GM18499 (cell line): ENCODE results near the gene LY86.
A peak's percentile ranks its signal among the peaks of the same experiment; 100 is the strongest.
"Not testable (repeated sequence)": the region's sequence is repeated elsewhere in the genome, so short reads cannot be mapped to it uniquely, and the experiment has no call there.

Experiments
- ATAC-seq: cut with Tn5 transposase; IDR thresholded peaks from one replicate; pipeline ENCODE4 v1.9.1; 2021; ENCODE audit warnings: moderate number of reproducible peaks; ENCODE audit not compliant: insufficient read depth, unreplicated experiment

The LY86 gene

DNA sequence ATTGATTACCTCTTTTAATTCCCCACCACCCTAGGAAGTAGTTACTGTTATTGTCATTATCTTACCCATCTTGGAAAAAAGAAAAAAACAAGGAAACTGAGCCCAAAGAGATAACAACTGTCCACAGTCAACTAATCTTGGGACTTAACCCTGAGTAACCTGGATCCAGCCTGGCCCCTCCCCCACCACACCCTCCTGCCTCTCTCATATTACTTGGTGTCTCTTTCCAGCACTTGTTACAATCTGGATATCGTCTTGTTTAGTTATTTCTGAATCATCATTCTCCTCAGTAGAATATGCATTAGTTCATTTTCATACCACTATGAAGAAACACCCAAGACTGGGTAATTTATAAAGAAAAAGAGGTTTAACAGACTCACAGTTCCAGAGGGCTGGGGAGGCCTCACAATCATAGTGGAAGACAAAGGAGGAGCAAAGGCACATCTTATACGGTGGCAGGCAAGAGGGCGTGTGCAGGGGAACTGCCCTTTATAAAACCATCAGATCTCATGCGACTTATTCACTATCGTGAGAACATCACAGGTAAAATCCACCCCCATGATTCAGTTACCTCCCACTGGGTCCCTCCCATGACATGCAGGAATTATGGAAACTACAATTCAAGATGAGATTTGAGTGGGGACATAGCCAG, 60.3 kb downstream of the LY86 start:
- ATAC-seq = no peak

DNA sequence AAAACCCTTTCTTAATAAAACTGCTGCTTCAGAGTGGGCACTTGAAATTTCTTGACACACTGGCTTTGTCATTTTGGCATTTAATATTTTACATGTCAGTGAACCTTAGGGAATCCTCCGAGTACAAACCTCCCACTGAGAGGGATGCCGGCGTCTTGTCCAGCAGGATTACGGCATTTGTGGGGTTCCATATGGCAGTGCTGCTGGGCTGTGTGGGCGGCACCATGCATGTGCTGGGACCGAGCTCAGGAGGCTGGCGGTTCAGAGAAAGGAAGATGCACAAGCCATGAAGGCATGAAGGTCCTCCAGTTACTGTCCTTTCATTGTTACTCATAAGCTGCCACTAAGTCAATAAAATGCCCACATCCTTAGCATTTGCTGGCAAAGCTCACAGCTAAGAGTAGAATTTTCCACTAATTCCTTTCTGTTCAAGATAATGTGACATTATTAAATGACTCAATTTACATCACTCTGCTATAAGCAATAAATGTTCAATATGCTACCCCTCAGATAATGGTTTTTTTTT, 61.4 kb downstream of the LY86 start:
- no peak for ATAC-seq

DNA sequence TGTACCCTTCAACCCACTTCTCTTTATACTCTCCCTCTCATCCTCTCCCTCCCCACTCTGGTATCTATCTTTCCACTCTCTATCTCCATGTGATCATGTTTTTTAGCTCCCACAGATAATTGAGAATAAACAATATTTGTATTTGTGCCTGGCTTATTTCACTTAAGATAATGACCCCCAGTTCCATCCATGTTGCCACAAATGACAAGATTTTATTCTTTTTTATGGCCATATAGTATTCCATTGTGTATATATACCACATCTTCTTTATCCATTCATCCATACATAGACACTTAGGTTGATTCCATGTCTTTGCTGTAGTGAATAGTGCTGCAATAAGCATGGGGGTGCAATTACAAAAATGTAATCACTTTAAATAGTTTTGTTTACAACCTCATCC, 62.3 kb downstream of the LY86 start:
- ATAC-seq = no peak

DNA sequence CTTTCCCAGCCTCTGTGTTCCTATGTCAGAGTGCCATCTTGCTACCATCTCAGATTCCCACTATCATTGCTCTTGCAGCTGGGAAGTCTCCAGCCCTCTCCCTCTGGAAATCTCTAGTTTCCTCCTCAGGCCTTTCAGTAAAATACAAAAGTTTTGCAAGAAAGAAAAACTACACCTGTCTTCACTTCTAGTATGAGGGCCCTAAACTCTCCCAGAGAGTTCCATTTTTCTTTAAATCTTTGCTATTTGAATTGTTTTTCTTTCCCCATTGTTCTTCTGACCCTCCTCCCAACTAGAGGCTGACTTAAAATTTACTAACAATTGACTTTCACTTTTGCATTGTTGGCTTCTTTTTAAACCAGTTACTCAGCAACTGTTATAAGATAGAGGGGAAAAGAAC, 62.8 kb downstream of the LY86 start:
- ATAC-seq = no peak

DNA sequence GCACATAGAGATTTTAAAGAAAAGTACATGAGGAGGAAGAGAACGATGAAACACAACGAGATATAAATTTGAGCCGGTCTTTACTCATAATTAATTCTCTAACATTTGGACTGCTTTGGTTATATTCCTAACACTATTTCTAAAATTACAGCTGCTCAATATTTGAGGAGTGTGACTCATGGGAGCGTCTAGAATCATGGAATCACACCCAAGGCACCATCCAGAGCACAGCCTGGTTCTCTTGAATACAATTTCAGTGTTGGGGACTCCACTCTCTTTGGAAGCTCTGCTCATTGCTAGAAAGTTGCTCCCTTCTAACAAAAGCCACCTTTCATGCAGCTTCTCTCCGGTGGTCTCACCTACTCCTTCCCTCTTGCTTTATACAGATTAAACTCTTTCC, 64.4 kb downstream of the LY86 start:
- ATAC-seq = no peak

DNA sequence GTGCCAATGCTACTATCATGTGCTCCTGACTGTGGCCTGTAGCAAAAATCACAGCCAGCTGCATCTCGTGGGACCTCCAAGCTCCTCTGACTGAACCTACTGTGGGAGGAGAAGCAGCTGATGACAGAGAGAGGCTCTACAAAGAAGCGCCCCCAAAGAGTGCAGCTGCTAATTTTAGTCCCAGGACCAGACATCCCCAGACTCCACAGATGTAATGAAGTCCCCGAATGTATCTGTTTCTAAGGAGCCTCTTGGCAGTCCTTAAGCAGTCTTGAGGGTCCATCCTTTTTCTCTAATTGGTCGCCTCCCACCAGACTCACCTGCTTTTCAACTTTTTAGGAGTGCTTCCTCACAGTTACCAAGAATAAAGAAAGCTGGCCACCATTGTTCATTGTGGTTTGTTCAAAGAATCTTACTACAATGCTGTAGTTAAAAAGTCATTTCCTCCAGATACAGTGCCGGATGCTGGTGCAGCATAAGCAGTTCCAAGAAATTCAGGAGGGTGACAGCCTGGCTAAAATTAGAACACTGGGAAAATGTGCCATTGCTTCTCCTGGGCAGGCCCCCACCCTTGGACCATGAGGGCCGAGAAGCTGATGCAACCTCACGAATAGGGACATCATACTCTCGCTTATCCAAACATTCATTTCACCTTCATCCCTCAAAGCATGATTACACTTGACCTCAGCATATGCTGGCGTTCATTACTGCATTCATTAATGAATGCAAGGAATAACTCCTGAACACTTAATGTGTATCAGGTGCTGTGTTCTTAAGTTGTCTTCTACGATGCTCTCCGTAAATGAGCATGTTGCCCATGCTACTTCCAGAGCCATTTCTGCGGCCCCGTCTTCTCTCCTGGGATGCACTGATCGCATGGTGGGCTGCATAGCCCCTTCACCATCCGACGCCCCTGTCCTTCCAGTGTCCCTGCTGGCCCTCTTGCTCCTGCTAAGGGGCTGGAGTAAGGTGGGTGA, 66.4 kb downstream of the LY86 start:
- ATAC-seq = no peak

DNA sequence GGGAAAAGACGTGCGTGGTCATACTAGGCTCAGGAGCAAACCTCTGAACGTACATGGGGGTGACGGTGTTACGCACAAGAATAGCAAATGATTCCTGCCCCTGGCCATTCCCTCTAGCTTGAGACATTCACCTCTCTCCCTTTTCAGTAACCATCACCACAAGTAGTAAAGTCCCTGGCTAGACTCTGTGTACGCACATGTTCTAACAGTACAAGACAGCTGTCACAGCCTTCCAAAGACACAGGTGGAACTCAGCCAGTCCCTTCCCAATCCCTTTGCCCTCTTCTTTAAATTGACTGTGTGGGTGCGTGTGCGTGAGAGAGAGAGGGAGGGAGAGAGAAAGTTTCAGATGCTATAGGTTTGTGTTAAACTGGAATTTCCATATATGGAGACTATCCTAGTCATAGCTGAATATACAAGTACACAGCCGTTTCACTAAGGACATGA, 67.3 kb downstream of the LY86 start:
- ATAC-seq = no peak

DNA sequence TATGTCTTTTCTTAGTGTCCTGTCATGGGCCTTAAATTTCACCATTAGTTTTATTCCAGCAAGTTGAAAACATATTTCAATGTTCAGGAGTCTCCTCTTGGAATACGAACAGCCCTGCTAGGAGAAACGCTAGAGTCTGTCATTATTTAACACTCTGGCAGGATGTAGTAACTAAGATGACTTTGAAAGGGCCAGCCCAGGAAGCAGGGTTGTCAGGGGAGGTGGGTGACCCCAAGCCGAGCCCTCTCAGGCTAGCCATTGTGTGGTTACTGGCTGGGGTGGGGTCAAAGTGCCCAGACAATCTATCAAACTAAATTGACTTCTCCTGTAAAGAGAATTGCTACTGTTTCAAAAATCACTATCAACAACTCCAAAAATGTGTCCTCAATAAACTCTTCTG, 67.8 kb downstream of the LY86 start:
- no peak for ATAC-seq

DNA sequence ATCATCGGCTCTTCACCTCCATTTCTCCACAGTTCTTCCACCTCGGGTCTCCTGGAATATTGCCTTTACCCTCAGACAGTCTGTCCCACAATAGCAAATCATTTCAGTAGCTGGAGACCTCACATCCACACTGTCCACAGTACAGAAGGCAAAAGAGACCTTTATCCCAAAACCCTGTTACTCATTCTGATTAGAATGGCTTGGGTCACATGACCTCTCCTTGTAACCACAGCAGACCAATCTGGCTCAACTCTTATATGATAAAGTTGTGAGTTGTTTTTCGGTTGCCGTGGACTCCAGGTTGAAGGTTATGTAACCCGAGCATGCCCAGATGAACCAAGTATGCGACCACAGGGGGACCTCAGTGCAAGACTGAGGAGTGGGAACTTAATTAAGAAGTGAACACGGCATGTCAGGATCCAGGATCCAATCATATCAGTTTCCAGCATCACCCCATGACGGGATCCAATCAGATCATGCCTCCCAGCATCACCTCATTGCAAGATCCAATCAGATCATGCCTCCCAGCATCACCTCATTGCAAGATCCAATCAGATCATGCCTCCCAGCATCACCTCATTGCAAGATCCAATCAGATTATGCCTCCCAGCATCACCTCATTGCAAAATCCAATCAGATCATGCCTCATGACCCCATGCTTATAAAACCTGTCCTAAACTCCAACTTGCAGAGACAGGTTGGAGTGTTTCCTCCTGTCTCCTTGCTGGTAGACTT, 68.7 kb downstream of the LY86 start:
- no peak for ATAC-seq

DNA sequence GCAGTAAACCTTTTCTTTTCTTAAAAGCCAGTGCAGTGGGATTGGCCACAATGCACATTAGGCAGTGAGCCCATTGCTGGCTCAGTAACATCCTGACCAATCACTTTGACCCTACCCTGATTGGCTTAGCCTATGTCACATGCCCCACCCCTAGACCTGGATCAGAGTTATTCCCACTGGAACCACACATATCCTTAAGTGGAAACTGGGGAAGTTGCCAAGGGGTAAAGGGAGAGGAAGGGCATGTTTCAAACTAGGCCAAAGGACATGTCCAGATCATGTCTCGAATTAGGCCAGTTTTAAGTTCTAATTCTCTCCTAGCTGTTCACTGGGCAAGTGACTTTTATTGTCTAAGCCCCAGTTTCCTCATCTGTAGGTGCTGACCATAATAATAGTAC, 69.3 kb downstream of the LY86 start:
- ATAC-seq = no peak

DNA sequence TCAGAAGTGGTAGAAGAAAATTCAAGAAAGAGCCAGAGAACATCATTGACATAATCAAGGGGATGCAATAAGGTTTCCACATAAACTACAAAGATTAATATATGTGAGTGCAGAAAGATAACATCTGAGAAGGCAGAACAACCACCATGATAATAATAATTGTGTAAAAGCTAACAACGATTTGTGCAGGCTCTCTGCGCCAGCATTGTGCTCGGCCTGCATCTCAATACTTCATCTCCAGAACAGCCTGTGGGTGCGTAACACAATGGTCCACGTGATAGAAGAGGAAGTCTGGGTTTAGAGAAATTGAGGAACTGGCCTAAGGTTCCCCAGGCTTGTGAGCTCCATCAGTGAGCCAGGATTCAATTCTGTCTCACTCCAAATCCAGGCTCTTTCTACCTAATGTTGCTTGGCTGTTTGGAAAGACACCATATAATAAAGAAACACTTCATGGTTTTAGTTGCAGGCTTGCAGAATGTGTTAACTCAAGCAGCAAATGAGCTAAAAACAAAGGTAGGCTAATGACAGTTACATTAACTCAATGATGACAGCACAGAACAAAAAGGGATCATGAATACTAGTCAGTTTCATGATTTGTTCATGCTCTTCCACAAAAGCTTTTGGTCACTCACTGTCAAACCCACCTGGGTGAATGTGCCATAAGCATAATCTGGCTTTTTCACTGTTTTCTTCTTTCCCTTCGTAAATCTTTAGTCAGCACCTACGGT, 71.2 kb downstream of the LY86 start:
- peak; percentile 63 for ATAC-seq

DNA sequence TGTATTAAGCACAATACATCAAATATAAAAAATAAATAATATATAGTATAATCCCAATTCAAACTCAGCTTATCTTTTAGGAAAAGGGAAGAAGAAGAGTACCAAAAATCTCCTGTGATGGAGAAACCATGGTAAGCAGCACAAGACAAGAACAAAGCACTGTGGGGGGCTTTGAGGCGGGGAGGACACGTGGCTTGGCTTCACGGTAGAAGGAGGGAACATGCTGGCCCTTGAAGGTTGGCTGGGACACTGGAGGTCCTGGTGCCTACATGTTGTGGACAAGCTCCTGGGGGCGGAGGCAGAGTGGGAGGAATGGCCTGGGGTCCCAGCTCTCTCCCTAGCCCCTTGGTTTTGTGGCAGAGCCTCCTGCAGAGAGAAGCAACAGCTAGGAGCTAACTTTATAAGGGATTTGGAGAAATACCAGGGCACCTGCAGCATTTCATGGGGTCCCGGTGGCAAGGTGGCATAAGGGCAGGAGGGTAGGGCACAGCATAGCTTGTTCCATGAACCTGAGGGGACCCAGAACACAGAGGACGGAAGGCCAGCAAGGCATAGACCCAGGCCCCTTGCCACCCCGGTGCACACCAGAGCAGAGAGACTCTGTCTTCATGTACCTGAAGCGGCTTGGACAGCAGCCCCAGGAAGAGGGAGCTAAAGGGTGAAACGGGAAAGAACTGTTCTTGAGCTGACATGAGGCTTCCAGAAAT, 72.0 kb downstream of the LY86 start:
- ATAC-seq = no peak

DNA sequence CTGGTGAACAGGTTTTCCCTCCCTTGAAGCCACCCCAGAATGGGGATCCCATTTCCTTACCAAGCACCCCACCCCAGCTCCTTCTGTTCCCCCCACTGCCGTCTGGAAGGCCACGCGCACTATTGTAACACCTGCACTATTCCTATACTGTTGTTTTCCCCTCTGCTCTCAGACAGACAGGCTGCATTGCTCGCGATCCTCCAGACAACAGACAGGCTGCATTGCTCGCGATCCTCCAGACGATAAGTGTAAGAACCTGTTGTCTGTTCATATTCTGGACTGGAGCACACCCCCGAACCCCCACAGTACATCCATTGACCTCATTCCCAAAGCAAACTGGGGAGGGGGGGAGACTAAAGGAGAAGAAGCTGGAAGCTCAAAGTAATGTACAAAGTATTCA, 72.7 kb downstream of the LY86 start:
- no peak for ATAC-seq

DNA sequence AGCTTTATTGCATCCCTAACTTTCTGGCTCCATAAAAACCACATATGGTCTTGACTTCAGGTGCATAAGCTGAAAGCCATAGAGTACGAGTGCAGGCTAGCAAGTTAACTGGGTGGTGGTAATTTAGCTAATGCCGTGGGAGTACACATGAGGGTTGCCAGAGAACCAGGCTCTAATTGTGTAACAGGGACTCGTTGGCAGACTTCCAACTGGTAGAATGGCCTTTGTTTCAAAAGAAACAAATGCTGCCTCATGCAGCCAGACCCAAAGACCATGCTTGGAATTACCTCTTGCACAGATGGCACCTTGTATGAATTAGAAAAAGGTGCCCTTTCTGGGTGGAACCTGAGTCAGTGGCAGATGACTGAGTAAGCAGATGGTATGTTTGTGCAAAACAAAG, 73.2 kb downstream of the LY86 start:
- no peak for ATAC-seq

DNA sequence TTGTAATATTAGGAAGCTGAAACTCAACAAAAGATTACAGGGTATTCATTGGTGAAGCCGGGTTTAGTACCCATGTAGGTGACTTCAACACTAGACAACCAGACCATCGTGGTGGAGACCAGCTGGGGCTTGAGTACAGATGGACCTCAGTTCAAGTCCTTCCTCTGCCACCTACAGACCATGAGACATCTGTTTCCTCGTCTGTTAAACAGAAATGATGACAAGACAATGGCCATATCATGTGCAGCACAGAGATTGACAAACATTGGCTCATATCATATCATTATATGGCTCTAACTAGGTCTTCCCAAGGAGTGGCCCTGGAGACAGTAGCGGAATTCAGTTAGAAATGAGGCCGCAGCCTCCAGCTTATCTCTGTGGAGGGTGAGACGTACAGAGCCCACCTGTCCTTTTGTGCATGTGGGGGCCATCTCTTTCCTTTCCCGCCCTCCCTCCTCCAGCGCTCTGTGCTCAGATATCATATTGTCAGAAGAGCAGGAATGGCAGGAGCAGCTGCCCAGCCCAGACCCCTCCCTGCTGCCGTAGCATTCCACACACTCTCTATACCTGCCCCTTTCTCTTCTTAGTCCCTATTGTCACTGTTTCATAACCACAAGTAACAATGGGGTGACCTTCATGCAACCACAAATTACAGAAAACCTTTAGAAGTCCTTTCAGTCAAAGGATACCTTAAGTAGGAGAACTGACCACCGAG, 75.1 kb downstream of the LY86 start:
- no peak for ATAC-seq

DNA sequence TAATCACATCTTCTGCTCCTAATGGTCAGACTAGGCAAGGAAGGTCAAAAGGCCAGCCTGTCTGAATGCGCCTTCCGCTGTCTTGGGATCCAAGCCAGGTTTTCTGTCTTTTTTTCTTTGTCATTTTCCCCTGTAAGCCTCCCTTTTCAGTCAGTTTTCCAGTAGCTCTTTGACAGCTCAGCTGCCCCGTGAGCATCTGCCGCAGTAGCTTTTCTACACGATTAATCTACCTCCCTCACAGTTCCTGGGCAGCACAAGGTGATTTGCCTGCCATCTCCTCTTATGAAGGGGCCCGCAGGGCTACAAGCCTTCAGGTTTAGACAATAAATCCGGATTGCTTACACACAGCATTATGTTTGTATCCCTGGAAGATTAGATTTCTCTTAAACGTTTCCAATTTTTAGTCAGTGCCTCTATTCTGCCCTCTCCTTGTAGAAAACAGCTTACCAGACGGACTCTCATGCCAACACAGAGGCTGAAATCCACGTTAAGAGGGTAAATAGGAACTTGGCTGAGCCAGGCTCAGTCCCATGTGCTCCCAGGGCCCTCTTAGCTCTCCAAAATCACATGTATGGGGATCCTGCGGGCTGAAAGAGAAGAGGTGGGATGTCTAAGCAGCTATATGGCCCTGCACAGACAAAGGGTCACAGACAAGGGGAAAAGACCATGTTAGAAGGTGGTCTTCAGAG, 77.2 kb downstream of the LY86 start:
- ATAC-seq = no peak

DNA sequence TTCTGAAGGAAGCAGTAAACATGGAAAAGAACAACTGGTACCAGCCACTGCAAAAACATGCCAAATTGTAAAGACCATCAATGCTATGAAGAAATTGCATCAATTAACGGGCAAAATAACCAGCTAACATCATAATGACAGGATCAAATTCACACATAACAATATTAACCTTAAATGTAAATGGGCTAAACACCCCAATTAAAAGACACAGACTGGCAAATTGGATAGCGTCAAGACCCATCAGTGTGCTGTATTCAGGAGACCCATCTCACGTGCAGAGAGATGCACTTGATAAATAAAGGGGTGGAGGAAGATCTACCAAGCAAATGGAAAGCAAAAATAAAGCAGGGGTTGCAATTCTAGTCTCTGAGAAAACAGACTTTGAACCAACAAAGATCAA, 81.6 kb downstream of the LY86 start:
- ATAC-seq = not testable (repeated sequence)

DNA sequence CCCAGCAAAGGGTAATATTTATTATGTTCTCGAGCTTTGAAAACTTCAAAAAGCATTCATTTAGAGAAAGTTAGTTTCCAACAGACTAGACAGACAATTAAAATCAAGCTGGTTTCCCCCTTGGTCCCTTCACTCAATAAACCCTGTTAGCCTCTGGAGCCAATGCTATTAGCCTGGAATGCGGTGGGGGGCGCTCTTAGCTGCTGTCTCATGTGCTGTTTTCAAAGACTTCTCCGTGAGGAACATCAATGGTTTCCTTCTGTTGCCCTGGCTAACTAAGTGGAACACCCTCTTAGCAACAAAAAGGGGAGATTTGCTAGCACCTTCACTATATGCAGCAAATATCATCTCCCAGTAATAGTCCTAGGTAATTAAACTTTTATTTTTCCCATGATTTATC, 86.4 kb downstream of the LY86 start:
- no peak for ATAC-seq
